ENCODE data around the gene SLC16A10. TPM values are rescaled to one million over a fixed set of nuclear protein-coding genes. Genes with fewer than 3 reads are reported as not detected.

The SLC16A10 gene
- total and polyA plus RNA-seq, 2 of the 13 experiments (the other 11 are each of a cell fraction or from before 2014, with no cell fraction given), result 8.2 to 20.1 TPM

- TF ChIP-seq, protein P1, sequence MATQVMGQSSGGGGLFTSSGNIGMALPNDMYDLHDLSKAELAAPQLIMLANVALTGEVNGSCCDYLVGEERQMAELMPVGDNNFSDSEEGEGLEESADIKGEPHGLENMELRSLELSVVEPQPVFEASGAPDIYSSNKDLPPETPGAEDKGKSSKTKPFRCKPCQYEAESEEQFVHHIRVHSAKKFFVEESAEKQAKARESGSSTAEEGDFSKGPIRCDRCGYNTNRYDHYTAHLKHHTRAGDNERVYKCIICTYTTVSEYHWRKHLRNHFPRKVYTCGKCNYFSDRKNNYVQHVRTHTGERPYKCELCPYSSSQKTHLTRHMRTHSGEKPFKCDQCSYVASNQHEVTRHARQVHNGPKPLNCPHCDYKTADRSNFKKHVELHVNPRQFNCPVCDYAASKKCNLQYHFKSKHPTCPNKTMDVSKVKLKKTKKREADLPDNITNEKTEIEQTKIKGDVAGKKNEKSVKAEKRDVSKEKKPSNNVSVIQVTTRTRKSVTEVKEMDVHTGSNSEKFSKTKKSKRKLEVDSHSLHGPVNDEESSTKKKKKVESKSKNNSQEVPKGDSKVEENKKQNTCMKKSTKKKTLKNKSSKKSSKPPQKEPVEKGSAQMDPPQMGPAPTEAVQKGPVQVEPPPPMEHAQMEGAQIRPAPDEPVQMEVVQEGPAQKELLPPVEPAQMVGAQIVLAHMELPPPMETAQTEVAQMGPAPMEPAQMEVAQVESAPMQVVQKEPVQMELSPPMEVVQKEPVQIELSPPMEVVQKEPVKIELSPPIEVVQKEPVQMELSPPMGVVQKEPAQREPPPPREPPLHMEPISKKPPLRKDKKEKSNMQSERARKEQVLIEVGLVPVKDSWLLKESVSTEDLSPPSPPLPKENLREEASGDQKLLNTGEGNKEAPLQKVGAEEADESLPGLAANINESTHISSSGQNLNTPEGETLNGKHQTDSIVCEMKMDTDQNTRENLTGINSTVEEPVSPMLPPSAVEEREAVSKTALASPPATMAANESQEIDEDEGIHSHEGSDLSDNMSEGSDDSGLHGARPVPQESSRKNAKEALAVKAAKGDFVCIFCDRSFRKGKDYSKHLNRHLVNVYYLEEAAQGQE (IDR thresholded peaks at IDR 0.05; ENCODE audit: borderline replicate concordance in 1 of 2, low read depth in 1 of 2, low read length in 2 of 2), result no peak; a peak in 1 of 4 replicates
- TF ChIP-seq, protein P2, sequence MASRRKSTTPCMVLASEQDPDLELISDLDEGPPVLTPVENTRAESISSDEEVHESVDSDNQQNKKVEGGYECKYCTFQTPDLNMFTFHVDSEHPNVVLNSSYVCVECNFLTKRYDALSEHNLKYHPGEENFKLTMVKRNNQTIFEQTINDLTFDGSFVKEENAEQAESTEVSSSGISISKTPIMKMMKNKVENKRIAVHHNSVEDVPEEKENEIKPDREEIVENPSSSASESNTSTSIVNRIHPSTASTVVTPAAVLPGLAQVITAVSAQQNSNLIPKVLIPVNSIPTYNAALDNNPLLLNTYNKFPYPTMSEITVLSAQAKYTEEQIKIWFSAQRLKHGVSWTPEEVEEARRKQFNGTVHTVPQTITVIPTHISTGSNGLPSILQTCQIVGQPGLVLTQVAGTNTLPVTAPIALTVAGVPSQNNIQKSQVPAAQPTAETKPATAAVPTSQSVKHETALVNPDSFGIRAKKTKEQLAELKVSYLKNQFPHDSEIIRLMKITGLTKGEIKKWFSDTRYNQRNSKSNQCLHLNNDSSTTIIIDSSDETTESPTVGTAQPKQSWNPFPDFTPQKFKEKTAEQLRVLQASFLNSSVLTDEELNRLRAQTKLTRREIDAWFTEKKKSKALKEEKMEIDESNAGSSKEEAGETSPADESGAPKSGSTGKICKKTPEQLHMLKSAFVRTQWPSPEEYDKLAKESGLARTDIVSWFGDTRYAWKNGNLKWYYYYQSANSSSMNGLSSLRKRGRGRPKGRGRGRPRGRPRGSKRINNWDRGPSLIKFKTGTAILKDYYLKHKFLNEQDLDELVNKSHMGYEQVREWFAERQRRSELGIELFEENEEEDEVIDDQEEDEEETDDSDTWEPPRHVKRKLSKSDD (CRISPR knock-in tag; IDR thresholded peaks at IDR 0.05; ENCODE audit: low read depth), result no peak
- TF ChIP-seq MYNN (CRISPR knock-in tag; IDR thresholded peaks at IDR 0.05; ENCODE audit: low read depth) (peak; percentile 90), EHMT2 (IDR thresholded peaks at IDR 0.05; ENCODE audit: borderline replicate concordance, low read depth, low read length) (no peak), GTF3A (CRISPR knock-in tag; conservative IDR thresholded peaks at IDR 0.05) (0 out of 2 replicates have a peak, but pooled peaks have one; percentile 47), ZNF264 (CRISPR knock-in tag; IDR thresholded peaks at IDR 0.05) (no peak; the same call in 1 of the 2 replicates), ZNF629 (CRISPR knock-in tag; conservative IDR thresholded peaks at IDR 0.05) (peak; percentile 99), USF2 (IDR thresholded peaks at IDR 0.05; ENCODE audit: low read depth, low read length) (peak; percentile 98), USF2 (CRISPR knock-in tag; IDR thresholded peaks at IDR 0.05; ENCODE audit: borderline replicate concordance) (peak; percentile 99; the same call in 1 of the 2 replicates), TBL1XR1 (IDR thresholded peaks at IDR 0.05; ENCODE audit: borderline replicate concordance, low read length, partially characterized antibody) (peak; percentile 60), ZNF75D (CRISPR knock-in tag; IDR thresholded peaks at IDR 0.05; ENCODE audit: borderline replicate concordance) (no peak), ZNF710 (CRISPR knock-in tag; IDR thresholded peaks at IDR 0.05; ENCODE audit: borderline replicate concordance) (peak; percentile 62; the same call in 1 of the 2 replicates)
- TF ChIP-seq, protein P3, sequence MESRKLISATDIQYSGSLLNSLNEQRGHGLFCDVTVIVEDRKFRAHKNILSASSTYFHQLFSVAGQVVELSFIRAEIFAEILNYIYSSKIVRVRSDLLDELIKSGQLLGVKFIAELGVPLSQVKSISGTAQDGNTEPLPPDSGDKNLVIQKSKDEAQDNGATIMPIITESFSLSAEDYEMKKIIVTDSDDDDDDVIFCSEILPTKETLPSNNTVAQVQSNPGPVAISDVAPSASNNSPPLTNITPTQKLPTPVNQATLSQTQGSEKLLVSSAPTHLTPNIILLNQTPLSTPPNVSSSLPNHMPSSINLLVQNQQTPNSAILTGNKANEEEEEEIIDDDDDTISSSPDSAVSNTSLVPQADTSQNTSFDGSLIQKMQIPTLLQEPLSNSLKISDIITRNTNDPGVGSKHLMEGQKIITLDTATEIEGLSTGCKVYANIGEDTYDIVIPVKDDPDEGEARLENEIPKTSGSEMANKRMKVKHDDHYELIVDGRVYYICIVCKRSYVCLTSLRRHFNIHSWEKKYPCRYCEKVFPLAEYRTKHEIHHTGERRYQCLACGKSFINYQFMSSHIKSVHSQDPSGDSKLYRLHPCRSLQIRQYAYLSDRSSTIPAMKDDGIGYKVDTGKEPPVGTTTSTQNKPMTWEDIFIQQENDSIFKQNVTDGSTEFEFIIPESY (CRISPR knock-in tag; IDR thresholded peaks at IDR 0.05), result peak; percentile 57; the same call in 1 of the 2 replicates
- TF ChIP-seq, protein P4, sequence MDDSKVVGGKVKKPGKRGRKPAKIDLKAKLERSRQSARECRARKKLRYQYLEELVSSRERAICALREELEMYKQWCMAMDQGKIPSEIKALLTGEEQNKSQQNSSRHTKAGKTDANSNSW (CRISPR knock-in tag; IDR thresholded peaks at IDR 0.05; ENCODE audit: borderline replicate concordance), result no peak; the same call in 1 of the 2 replicates
Measured at GRCh38 chr6:111259089-111259831, 172.0 kb downstream of the SLC16A10 start (continued).
